ENCODE results near the gene PAX2.

The PAX2 gene

GRCh38 chr10:100817268-100817839 lies 72.0 kb downstream of the PAX2 start:
- no peak for DNase-seq (ENCODE audit: low read depth)

- DNase-seq (ENCODE audit: low read depth), result no peak
Observed at GRCh38 chr10:100819424-100819823, 74.0 kb downstream of the PAX2 start.

- no peak for DNase-seq (ENCODE audit: low read depth)
Observed at GRCh38 chr10:100823194-100823593, 77.8 kb downstream of the PAX2 start.

- no peak for DNase-seq (ENCODE audit: low read depth)
Observed at GRCh38 chr10:100824886-100825285, 79.5 kb downstream of the PAX2 start.

GRCh38 chr10:100825325-100825875 lies 80.0 kb downstream of the PAX2 start:
- no peak for DNase-seq (ENCODE audit: low read depth)

- no peak for DNase-seq (ENCODE audit: low read depth)
Observed at GRCh38 chr10:100826031-100826651, 80.8 kb downstream of the PAX2 start.

GRCh38 chr10:100826661-100826982 lies 81.2 kb downstream of the PAX2 start:
- no peak for DNase-seq (ENCODE audit: low read depth)

- DNase-seq (ENCODE audit: low read depth), result no peak
Observed at GRCh38 chr10:100826983-100827818, 81.8 kb downstream of the PAX2 start.

GRCh38 chr10:100827819-100828737 lies 82.7 kb downstream of the PAX2 start:
- no peak for DNase-seq (ENCODE audit: low read depth)

- DNase-seq (ENCODE audit: low read depth), result no peak
Observed at GRCh38 chr10:100828738-100829096, 83.3 kb downstream of the PAX2 start.

- no peak for DNase-seq (ENCODE audit: low read depth)
Observed at GRCh38 chr10:100829097-100829870, 83.9 kb downstream of the PAX2 start.

- DNase-seq (ENCODE audit: low read depth), result no peak
Observed at GRCh38 chr10:100829933-100830727, 84.7 kb downstream of the PAX2 start.

GRCh38 chr10:100830728-100831111 lies 85.3 kb downstream of the PAX2 start:
- DNase-seq (ENCODE audit: low read depth), result no peak

GRCh38 chr10:100831742-100832141 lies 86.4 kb downstream of the PAX2 start:
- DNase-seq (ENCODE audit: low read depth), result no peak

GRCh38 chr10:100835810-100836209 lies 90.4 kb downstream of the PAX2 start:
- DNase-seq (ENCODE audit: low read depth), result no peak

GRCh38 chr10:100836891-100837290 lies 91.5 kb downstream of the PAX2 start:
- no peak for DNase-seq (ENCODE audit: low read depth)

GRCh38 chr10:100837300-100837699 lies 91.9 kb downstream of the PAX2 start:
- DNase-seq (ENCODE audit: low read depth), result no peak

GRCh38 chr10:100838986-100839385 lies 93.6 kb downstream of the PAX2 start:
- DNase-seq (ENCODE audit: low read depth), result no peak

- DNase-seq (ENCODE audit: low read depth), result no peak
Observed at GRCh38 chr10:100841528-100841927, 96.1 kb downstream of the PAX2 start.

GRCh38 chr10:100847440-100847839 lies 102.1 kb downstream of the PAX2 start:
- DNase-seq (ENCODE audit: low read depth), result no peak

- no peak for DNase-seq (ENCODE audit: low read depth)
Observed at GRCh38 chr10:100848770-100849169, 103.4 kb downstream of the PAX2 start.
